Measurements from ENCODE around the gene SLC6A17. TPM values are rescaled to one million over a fixed set of nuclear protein-coding genes. Genes with fewer than 3 reads are reported as not detected.

Gene SLC6A17
- total RNA-seq, 1 experiment from 2014 or later, result 0.24 TPM

DNA sequence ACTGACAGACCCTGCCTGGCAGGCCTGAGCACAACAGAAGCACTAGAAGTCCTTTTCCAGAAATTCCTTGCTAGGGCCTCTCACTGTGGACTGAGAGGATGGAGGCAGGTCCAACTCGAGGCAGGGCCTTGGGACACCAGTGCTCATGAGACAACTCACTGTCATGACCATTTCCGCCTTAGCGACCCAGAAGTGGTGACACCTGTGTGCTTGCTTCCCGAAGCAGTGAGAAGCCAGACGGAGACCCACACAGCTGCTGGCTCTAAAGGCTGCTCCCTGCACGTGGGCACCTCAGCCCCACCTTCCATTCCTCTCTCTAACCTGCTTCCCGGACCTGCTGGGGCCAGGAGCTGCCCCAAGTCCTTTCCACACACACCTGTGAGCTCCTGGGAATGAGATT lies 92.9 kb downstream of the SLC6A17 start:
- H3K4me3 Mint-ChIP-seq, result no peak overlapping the region
- H3K9me3 Mint-ChIP-seq, result no peaks in the 10 kb centered on the region
- peaks cover 16% of the 10 kb centered on the region; the same call in 1 of the 2 replicates for H3K27me3 Mint-ChIP-seq (ENCODE audit: low read depth)
- TF ChIP-seq ZNF317 (CRISPR knock-in tag; IDR thresholded peaks at IDR 0.05; ENCODE audit: borderline replicate concordance, low read depth) (no peak), NR3C1 (CRISPR knock-in tag; conservative IDR thresholded peaks at IDR 0.05; ENCODE audit: low read depth) (no peak), ZNF232 (CRISPR knock-in tag; IDR thresholded peaks at IDR 0.05) (no peak), ZNF396 (CRISPR knock-in tag; IDR thresholded peaks at IDR 0.05; ENCODE audit: borderline replicate concordance) (no peak), SMAD3 (CRISPR knock-in tag; IDR thresholded peaks at IDR 0.05; ENCODE audit: borderline replicate concordance) (no peak), NFATC4 (CRISPR knock-in tag; IDR thresholded peaks at IDR 0.05) (no peak), RELA (CRISPR knock-in tag; IDR thresholded peaks at IDR 0.05; ENCODE audit: borderline replicate concordance) (no peak), TP53 (CRISPR knock-in tag; IDR thresholded peaks at IDR 0.05) (no peak), JUN (CRISPR knock-in tag; IDR thresholded peaks at IDR 0.05) (no peak), HMGA2 (CRISPR knock-in tag; IDR thresholded peaks at IDR 0.05) (no peak), ZNF423 (CRISPR knock-in tag; IDR thresholded peaks at IDR 0.05) (no peak), PRRX2 (CRISPR knock-in tag; IDR thresholded peaks at IDR 0.05) (no peak), JAZF1 (CRISPR knock-in tag; IDR thresholded peaks at IDR 0.05) (no peak), ZNF219 (CRISPR knock-in tag; IDR thresholded peaks at IDR 0.05; ENCODE audit: borderline replicate concordance) (no peak), NFE2L1 (CRISPR knock-in tag; IDR thresholded peaks at IDR 0.05) (no peak)
- TF ChIP-seq, protein P1, sequence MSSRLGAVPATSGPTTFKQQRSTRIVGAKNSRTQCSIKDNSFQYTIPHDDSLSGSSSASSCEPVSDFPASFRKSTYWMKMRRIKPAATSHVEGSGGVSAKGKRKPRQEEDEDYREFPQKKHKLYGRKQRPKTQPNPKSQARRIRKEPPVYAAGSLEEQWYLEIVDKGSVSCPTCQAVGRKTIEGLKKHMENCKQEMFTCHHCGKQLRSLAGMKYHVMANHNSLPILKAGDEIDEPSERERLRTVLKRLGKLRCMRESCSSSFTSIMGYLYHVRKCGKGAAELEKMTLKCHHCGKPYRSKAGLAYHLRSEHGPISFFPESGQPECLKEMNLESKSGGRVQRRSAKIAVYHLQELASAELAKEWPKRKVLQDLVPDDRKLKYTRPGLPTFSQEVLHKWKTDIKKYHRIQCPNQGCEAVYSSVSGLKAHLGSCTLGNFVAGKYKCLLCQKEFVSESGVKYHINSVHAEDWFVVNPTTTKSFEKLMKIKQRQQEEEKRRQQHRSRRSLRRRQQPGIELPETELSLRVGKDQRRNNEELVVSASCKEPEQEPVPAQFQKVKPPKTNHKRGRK (CRISPR knock-in tag; IDR thresholded peaks at IDR 0.05; ENCODE audit: borderline replicate concordance), result no peak
- TF ChIP-seq, protein P2, sequence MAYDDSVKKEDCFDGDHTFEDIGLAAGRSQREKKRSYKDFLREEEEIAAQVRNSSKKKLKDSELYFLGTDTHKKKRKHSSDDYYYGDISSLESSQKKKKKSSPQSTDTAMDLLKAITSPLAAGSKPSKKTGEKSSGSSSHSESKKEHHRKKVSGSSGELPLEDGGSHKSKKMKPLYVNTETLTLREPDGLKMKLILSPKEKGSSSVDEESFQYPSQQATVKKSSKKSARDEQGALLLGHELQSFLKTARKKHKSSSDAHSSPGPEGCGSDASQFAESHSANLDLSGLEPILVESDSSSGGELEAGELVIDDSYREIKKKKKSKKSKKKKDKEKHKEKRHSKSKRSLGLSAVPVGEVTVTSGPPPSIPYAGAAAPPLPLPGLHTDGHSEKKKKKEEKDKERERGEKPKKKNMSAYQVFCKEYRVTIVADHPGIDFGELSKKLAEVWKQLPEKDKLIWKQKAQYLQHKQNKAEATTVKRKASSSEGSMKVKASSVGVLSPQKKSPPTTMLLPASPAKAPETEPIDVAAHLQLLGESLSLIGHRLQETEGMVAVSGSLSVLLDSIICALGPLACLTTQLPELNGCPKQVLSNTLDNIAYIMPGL (CRISPR knock-in tag; IDR thresholded peaks at IDR 0.05), result no peak
- TF ChIP-seq, protein P3, sequence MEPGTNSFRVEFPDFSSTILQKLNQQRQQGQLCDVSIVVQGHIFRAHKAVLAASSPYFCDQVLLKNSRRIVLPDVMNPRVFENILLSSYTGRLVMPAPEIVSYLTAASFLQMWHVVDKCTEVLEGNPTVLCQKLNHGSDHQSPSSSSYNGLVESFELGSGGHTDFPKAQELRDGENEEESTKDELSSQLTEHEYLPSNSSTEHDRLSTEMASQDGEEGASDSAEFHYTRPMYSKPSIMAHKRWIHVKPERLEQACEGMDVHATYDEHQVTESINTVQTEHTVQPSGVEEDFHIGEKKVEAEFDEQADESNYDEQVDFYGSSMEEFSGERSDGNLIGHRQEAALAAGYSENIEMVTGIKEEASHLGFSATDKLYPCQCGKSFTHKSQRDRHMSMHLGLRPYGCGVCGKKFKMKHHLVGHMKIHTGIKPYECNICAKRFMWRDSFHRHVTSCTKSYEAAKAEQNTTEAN (CRISPR knock-in tag; IDR thresholded peaks at IDR 0.05), result no peak
- TF ChIP-seq, protein P4, sequence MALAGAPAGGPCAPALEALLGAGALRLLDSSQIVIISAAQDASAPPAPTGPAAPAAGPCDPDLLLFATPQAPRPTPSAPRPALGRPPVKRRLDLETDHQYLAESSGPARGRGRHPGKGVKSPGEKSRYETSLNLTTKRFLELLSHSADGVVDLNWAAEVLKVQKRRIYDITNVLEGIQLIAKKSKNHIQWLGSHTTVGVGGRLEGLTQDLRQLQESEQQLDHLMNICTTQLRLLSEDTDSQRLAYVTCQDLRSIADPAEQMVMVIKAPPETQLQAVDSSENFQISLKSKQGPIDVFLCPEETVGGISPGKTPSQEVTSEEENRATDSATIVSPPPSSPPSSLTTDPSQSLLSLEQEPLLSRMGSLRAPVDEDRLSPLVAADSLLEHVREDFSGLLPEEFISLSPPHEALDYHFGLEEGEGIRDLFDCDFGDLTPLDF (CRISPR knock-in tag; IDR thresholded peaks at IDR 0.05), result no peak
- ATAC-seq (peak; percentile 60), DNase-seq (ENCODE audit: low spot score) (no peak)
- H3K4me1 Mint-ChIP-seq, result peaks cover 39% of the 10 kb centered on the region
- no peaks in the 10 kb centered on the region for H3K36me3 Mint-ChIP-seq
- POLR2A ChIA-PET, result no interaction called here
- H3K27ac Mint-ChIP-seq, result no peak overlapping the region
- CTCF ChIA-PET, result interaction anchor here (0.8 to 6.4 kb wide), 5 partner anchors 36 to 253 kb away, joined by 3 to 31 read pairs (median 7); no protein-coding TSS in a partner anchor

DNA sequence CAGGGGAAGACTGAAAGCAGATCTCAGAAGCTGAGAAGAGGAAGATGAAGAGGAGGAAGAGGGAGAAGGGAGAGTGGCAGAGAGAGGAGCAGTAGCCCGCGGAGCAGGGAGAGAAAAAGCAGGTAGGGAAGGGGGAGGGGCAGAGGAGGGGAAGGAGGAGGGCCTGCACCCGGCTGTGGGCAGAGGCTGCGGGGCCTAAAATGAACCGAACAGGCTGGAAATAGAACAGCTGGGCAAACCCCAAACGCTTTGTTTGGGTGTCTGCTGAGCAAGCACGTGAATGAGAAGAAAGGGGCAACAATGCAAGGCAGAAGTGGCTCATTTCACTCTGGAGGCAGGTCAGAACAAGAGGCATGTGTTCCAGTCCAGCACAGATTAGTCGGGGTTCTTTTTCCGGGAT lies 93.3 kb downstream of the SLC6A17 start:
- POLR2A ChIA-PET, result no interaction called here
- peaks cover 16% of the 10 kb centered on the region; the same call in 1 of the 2 replicates for H3K27me3 Mint-ChIP-seq (ENCODE audit: low read depth)
- ATAC-seq (peak; percentile 73), DNase-seq (ENCODE audit: low spot score) (peak; percentile 31)
- no peak overlapping the region for H3K27ac Mint-ChIP-seq
- peaks cover 39% of the 10 kb centered on the region for H3K4me1 Mint-ChIP-seq
- H3K9me3 Mint-ChIP-seq, result no peaks in the 10 kb centered on the region
- CTCF ChIA-PET, result interaction anchor here (0.8 to 6.4 kb wide), 5 partner anchors 36 to 252 kb away, joined by 3 to 31 read pairs (median 7); no protein-coding TSS in a partner anchor
- no peaks in the 10 kb centered on the region for H3K36me3 Mint-ChIP-seq
- H3K4me3 Mint-ChIP-seq, result no peak overlapping the region
- TF ChIP-seq ELF4 (CRISPR knock-in tag; IDR thresholded peaks at IDR 0.05; ENCODE audit: low read depth), result no peak
- TF ChIP-seq, protein P5, sequence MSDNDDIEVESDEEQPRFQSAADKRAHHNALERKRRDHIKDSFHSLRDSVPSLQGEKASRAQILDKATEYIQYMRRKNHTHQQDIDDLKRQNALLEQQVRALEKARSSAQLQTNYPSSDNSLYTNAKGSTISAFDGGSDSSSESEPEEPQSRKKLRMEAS (CRISPR knock-in tag; IDR thresholded peaks at IDR 0.05), result no peak
- TF ChIP-seq, protein P6, sequence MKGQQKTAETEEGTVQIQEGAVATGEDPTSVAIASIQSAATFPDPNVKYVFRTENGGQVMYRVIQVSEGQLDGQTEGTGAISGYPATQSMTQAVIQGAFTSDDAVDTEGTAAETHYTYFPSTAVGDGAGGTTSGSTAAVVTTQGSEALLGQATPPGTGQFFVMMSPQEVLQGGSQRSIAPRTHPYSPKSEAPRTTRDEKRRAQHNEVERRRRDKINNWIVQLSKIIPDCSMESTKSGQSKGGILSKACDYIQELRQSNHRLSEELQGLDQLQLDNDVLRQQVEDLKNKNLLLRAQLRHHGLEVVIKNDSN (CRISPR knock-in tag; IDR thresholded peaks at IDR 0.05), result no peak
- TF ChIP-seq, protein P7, sequence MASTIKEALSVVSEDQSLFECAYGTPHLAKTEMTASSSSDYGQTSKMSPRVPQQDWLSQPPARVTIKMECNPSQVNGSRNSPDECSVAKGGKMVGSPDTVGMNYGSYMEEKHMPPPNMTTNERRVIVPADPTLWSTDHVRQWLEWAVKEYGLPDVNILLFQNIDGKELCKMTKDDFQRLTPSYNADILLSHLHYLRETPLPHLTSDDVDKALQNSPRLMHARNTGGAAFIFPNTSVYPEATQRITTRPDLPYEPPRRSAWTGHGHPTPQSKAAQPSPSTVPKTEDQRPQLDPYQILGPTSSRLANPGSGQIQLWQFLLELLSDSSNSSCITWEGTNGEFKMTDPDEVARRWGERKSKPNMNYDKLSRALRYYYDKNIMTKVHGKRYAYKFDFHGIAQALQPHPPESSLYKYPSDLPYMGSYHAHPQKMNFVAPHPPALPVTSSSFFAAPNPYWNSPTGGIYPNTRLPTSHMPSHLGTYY (CRISPR knock-in tag; IDR thresholded peaks at IDR 0.05), result no peak
- TF ChIP-seq, protein P8, sequence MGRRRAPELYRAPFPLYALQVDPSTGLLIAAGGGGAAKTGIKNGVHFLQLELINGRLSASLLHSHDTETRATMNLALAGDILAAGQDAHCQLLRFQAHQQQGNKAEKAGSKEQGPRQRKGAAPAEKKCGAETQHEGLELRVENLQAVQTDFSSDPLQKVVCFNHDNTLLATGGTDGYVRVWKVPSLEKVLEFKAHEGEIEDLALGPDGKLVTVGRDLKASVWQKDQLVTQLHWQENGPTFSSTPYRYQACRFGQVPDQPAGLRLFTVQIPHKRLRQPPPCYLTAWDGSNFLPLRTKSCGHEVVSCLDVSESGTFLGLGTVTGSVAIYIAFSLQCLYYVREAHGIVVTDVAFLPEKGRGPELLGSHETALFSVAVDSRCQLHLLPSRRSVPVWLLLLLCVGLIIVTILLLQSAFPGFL (CRISPR knock-in tag; IDR thresholded peaks at IDR 0.05; ENCODE audit: borderline replicate concordance), result no peak
